HL-60 (cell line): ENCODE measurements around the gene ZNF827.

Experiments
- DNase-seq, 2 experiments: peaks; one replicate each; pipeline ENCODE4 v3.0.0-alpha.2; 2010 to 2020; ENCODE audit warnings: low read depth in 1 of 2, low spot score in 1 of 2
- H3K27ac ChIP-seq: fragments of 250-450 bp; sonication (Bioruptor Pico); replicated peaks from 2 replicates; pipeline ENCODE4 v1.5.1; 2020; ENCODE audit warnings: mild to moderate bottlenecking, moderate library complexity
- H3K27me3 ChIP-seq: fragments of 250-450 bp; sonication (Bioruptor Pico); 2 replicates; pipeline ENCODE4 v1.5.1; 2021; ENCODE audit warnings: mild to moderate bottlenecking, moderate library complexity; ENCODE audit not compliant: insufficient read depth, poor library complexity, severe bottlenecking
- H3K4me3 ChIP-seq: replicated peaks from 2 replicates; pipeline ENCODE4 v1.5.1; 2011; ENCODE audit warnings: mild to moderate bottlenecking, control low read depth, low read length; ENCODE audit not compliant: insufficient read depth
- GABPA ChIP-seq: IDR thresholded peaks from 2 replicates; pipeline ENCODE4 v1.6.1; 2012; ENCODE audit warnings: low read depth
- POLR2AphosphoS5 ChIP-seq: IDR thresholded peaks from 2 replicates; pipeline ENCODE4 v1.6.1; 2012; ENCODE audit warnings: low read depth
- SPI1 ChIP-seq: IDR thresholded peaks from 2 replicates; pipeline ENCODE4 v1.6.1; 2012; ENCODE audit warnings: low read depth, mild to moderate bottlenecking, borderline replicate concordance
- TF ChIP-seq, protein P1 (sequence below): IDR thresholded peaks from one replicate; pipeline ENCODE4 v1.5.1; 2011; ENCODE audit warnings: low read length, control low read depth, inconsistent platforms; ENCODE audit not compliant: insufficient read depth
- TF ChIP-seq, protein P2 (sequence below): IDR thresholded peaks from 2 replicates; pipeline ENCODE4 v1.6.1; 2012; ENCODE audit warnings: low read depth; ENCODE audit not compliant: insufficient replicate concordance

Gene ZNF827

DNA sequence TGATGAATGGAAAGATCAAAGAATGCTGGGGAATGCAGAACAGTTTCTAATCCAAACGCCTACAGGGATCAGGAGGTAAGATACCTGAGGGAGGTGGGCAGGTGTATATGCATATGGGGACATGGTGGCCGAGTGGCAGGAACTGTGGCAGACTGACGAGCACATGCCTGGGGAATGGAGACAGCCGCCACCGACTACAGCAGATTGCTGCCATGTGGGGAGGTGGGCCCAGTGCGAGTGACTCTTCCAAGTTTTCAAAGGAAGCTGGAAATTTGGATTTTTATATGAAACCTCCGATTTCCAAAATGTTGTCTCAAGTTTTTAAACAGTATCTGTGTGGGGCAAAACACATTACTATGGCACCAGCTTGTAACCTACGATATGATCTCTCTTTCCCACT lies 9.9 kb downstream of the ZNF827 start:
- DNase-seq = no peak
- H3K4me3 ChIP-seq = no peak overlapping the region
- H3K27me3 ChIP-seq = no peaks in the 10 kb centered on the region
- no peak overlapping the region for H3K27ac ChIP-seq
- TF ChIP-seq, protein P1, sequence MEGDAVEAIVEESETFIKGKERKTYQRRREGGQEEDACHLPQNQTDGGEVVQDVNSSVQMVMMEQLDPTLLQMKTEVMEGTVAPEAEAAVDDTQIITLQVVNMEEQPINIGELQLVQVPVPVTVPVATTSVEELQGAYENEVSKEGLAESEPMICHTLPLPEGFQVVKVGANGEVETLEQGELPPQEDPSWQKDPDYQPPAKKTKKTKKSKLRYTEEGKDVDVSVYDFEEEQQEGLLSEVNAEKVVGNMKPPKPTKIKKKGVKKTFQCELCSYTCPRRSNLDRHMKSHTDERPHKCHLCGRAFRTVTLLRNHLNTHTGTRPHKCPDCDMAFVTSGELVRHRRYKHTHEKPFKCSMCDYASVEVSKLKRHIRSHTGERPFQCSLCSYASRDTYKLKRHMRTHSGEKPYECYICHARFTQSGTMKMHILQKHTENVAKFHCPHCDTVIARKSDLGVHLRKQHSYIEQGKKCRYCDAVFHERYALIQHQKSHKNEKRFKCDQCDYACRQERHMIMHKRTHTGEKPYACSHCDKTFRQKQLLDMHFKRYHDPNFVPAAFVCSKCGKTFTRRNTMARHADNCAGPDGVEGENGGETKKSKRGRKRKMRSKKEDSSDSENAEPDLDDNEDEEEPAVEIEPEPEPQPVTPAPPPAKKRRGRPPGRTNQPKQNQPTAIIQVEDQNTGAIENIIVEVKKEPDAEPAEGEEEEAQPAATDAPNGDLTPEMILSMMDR = no peak
- TF ChIP-seq SPI1 (no peak), GABPA (no peak), POLR2AphosphoS5 (no peak)
- TF ChIP-seq, protein P2, sequence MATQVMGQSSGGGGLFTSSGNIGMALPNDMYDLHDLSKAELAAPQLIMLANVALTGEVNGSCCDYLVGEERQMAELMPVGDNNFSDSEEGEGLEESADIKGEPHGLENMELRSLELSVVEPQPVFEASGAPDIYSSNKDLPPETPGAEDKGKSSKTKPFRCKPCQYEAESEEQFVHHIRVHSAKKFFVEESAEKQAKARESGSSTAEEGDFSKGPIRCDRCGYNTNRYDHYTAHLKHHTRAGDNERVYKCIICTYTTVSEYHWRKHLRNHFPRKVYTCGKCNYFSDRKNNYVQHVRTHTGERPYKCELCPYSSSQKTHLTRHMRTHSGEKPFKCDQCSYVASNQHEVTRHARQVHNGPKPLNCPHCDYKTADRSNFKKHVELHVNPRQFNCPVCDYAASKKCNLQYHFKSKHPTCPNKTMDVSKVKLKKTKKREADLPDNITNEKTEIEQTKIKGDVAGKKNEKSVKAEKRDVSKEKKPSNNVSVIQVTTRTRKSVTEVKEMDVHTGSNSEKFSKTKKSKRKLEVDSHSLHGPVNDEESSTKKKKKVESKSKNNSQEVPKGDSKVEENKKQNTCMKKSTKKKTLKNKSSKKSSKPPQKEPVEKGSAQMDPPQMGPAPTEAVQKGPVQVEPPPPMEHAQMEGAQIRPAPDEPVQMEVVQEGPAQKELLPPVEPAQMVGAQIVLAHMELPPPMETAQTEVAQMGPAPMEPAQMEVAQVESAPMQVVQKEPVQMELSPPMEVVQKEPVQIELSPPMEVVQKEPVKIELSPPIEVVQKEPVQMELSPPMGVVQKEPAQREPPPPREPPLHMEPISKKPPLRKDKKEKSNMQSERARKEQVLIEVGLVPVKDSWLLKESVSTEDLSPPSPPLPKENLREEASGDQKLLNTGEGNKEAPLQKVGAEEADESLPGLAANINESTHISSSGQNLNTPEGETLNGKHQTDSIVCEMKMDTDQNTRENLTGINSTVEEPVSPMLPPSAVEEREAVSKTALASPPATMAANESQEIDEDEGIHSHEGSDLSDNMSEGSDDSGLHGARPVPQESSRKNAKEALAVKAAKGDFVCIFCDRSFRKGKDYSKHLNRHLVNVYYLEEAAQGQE = no peak

DNA sequence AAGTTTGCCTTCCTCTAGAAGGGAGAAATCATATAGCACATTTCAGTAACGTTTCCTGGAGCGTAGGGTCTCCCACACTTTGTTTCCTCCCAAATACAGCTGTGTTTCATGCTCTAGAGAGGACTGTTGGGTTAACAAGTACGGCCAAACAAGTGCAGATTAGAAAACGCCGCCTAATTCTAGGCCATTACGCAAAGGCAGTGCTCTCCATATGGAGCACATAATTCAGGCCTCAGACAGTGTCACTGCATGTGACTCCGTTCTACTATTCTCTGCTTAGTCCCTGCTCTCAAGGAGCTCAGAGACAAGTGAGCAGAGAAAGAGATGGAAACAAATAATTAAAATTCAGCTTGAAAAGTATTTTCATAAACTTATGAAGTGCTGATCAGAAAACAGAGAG lies 11.6 kb downstream of the ZNF827 start:
- H3K4me3 ChIP-seq = no peak overlapping the region
- no peak overlapping the region for H3K27ac ChIP-seq
- DNase-seq = no peak
- no peak for TF ChIP-seq SPI1
- TF ChIP-seq GABPA = no peak
- TF ChIP-seq POLR2AphosphoS5 = no peak
- TF ChIP-seq, protein P2 = no peak
- TF ChIP-seq, protein P1 = no peak
- H3K27me3 ChIP-seq = no peaks in the 10 kb centered on the region

DNA sequence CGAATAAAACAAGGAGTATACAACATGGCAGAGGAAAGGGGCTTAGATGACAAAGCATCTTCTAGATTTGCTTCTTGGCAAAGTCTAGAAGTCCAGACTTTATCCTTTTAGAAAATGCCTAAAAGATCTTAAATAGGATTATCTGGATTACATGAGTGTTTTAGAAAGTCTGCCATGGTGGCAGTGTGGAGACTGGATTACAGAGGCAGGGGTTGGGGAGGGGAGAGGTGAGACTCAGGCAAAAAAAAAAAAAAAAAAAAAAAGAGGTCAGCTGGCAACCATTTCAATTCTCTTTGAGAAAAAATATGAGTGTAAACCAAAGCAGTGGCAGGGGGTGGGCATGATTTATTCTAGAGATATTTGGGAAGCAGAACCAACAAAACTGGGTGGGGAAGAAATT lies 17.4 kb downstream of the ZNF827 start:
- Histone ChIP-seq H3K27me3 (no peaks in the 10 kb centered on the region), H3K4me3 (no peak overlapping the region), H3K27ac (no peak overlapping the region)
- no peak for DNase-seq
- TF ChIP-seq, protein P1 = no peak
- TF ChIP-seq, protein P2 = no peak
- TF ChIP-seq GABPA = no peak
- TF ChIP-seq POLR2AphosphoS5 = no peak
- no peak for TF ChIP-seq SPI1
